Sigmoid colon (tissue), 7 donors: ENCODE measurements around the gene INTS15. TPM values are rescaled to one million over a fixed set of nuclear protein-coding genes. Genes with fewer than 3 reads are reported as not detected.

Experiments used
- DNase-seq: peaks from one replicate; pipeline ENCODE4 v3.0.0-alpha.2; 2019
- H3K27ac ChIP-seq, 4 donors: fragments of 200-600 bp; sonication (generic); one replicate each; pipeline ENCODE4 v1.5.1; 2016 to 2019; ENCODE audit warnings: mild to moderate bottlenecking in 1 of 4
- H3K27me3 ChIP-seq, 3 donors: fragments of 200-600 bp; sonication (generic); one replicate each; pipeline ENCODE4 v1.5.1; 2019; ENCODE audit warnings: mild to moderate bottlenecking in 1 of 3
- H3K36me3 ChIP-seq, 4 donors: fragments of 200-600 bp; sonication (generic); one replicate each; pipeline ENCODE4 v1.5.1; 2016 to 2019
- H3K4me1 ChIP-seq, 4 donors: fragments of 200-600 bp; sonication (generic); one replicate each; pipeline ENCODE4 v1.5.1; 2017 to 2019
- H3K4me3 ChIP-seq, 4 donors: fragments of 200-600 bp; sonication (generic); one replicate each; pipeline ENCODE4 v1.5.1; 2017 to 2019; ENCODE audit warnings: mild to moderate bottlenecking in 2 of 4, moderate library complexity in 1 of 4
- H3K9me3 ChIP-seq, 4 donors: fragments of 200-600 bp in 3 of 4; sonication (generic) in 3 of 4; one replicate each; pipeline versions ENCODE4 v1.5.1 to v1.6.1; 2013 to 2019
- EP300 ChIP-seq, 4 donors: sonication (generic); formaldehyde crosslinking; IDR thresholded peaks; one replicate each; pipeline ENCODE4 v1.6.1; 2017; ENCODE audit warnings: antibody characterized with exemption in 4 of 4
- POLR2A ChIP-seq, 2 donors: fragments of 450-650 bp; IDR thresholded peaks; one replicate each; pipeline ENCODE4 v1.6.1; 2016; ENCODE audit warnings: antibody characterized with exemption in 2 of 2, mild to moderate bottlenecking in 2 of 2, moderate library complexity in 2 of 2
- POLR2AphosphoS5 ChIP-seq, 4 donors: sonication (generic); formaldehyde crosslinking; IDR thresholded peaks; one replicate each; pipeline ENCODE4 v1.6.1; 2017; ENCODE audit warnings: antibody characterized with exemption in 4 of 4
- WGBS, 2 donors: extraction: QIAGEN DNeasy Blood & Tissue Kit; methylation state at CpG; one replicate each; pipeline ENCODE4 v1.1.7; 2013; 5-methylcytosine and 5-hydroxymethylcytosine counted together
- intact Hi-C: fragments of 100-400 bp; cut with DNase I; formaldehyde crosslinking; loops from one replicate; pipeline ENCODE4 v1.15.1; 2023
- polyA plus RNA-seq, 3 donors: library from polyadenylated mRNA; stranded (reverse); fragments of 200-250 nt; gene quantifications; one replicate each; pipeline ENCODE4 v1.2.3, GENCODE V29; 2013
- total RNA-seq, 4 donors: library from RNA; depleted of rRNA; stranded (reverse); fragments of >200 nt; gene quantifications; one replicate each; pipeline ENCODE4 v1.1.0, GENCODE V29; 2016
- TF ChIP-seq, protein P1 (sequence below), 4 experiments: fragments of 450-650 bp in 3 of 4; fragments of 200-600 bp in 1 of 4; IDR thresholded peaks; one replicate each; pipeline ENCODE4 v1.5.1; 2016 to 2019; ENCODE audit warnings: antibody characterized with exemption in 4 of 4, mild to moderate bottlenecking in 3 of 4, moderate library complexity in 2 of 4
- donor health status: healthy with polysubstance abuse.
- donor health status: Bipolar disorder and iron deficiency.
- donor health status: healthy.

Gene INTS15
- total and polyA plus RNA-seq, 7 donors = 10.4 to 30.2 (median 18.1) TPM

DNA sequence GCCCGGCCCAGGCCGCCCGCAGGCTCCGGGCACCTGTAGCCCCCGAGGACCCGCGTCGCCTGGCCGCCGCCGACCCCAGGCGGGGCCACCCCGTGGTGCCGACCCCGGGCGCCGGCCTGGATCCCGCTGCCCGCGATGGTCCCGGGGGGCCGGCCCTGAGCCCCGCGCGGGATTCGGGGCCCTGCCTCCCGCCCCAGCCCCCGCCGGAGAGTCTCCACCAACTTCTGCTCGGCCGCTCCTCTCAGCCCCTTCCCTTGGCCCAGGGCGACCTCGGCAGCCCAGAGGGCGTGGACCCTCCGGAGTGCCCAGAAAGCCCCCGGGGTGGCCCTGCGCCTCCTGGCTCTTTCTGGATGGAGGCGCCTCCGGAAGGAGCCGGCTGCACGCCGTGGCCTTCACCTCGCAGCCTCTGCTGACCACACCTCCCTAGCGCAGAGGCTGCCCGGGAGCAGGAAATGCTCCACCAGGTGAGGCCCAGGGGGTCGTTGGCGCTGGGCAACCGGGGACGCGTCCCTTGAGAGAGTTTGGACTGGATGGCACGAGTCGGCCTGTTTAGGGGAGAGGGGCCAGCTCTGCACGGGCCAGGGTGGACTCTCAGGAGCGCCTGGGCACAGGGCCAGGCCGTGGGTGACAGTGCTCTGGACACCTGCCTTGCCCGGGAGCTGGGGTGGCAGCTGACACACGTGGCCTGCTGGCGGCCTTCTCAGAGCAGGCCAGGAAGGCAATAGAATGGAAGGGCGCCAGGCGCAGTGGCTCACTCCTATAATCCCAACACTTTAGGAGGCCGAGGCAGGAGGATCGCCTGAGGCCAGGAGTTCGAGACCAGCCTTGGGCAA lies 26.1 kb downstream of the INTS15 start:
- intact Hi-C loops = no loop called here
- H3K9me3 ChIP-seq = no peaks in the 10 kb centered on the region
- DNase-seq = no peak
- H3K4me1 ChIP-seq = peaks cover 0 to 20% (median 15%) of the 10 kb centered on the region in 4 donors
- H3K36me3 ChIP-seq = peaks cover 0 to 18% (median under 1%) of the 10 kb centered on the region in 4 donors
- H3K27me3 ChIP-seq = no peaks in the 10 kb centered on the region
- H3K4me3 ChIP-seq = peak overlapping the region; percentile 41 to 93 (median 84)
- TF ChIP-seq POLR2AphosphoS5 (IDR thresholded peaks at IDR 0.05) (no peak), EP300 (IDR thresholded peaks at IDR 0.05) (no peak), POLR2A (IDR thresholded peaks at IDR 0.05) (no peak)
- TF ChIP-seq, protein P1, sequence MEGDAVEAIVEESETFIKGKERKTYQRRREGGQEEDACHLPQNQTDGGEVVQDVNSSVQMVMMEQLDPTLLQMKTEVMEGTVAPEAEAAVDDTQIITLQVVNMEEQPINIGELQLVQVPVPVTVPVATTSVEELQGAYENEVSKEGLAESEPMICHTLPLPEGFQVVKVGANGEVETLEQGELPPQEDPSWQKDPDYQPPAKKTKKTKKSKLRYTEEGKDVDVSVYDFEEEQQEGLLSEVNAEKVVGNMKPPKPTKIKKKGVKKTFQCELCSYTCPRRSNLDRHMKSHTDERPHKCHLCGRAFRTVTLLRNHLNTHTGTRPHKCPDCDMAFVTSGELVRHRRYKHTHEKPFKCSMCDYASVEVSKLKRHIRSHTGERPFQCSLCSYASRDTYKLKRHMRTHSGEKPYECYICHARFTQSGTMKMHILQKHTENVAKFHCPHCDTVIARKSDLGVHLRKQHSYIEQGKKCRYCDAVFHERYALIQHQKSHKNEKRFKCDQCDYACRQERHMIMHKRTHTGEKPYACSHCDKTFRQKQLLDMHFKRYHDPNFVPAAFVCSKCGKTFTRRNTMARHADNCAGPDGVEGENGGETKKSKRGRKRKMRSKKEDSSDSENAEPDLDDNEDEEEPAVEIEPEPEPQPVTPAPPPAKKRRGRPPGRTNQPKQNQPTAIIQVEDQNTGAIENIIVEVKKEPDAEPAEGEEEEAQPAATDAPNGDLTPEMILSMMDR (IDR thresholded peaks at IDR 0.05) = no peak
- H3K27ac ChIP-seq = peak overlapping the region in 3 of 4 donors; percentile 56 to 64 (median 57)
- 8 to 11% methylated on average over 63 of the region's 63 CpGs for WGBS, 2 donors

DNA sequence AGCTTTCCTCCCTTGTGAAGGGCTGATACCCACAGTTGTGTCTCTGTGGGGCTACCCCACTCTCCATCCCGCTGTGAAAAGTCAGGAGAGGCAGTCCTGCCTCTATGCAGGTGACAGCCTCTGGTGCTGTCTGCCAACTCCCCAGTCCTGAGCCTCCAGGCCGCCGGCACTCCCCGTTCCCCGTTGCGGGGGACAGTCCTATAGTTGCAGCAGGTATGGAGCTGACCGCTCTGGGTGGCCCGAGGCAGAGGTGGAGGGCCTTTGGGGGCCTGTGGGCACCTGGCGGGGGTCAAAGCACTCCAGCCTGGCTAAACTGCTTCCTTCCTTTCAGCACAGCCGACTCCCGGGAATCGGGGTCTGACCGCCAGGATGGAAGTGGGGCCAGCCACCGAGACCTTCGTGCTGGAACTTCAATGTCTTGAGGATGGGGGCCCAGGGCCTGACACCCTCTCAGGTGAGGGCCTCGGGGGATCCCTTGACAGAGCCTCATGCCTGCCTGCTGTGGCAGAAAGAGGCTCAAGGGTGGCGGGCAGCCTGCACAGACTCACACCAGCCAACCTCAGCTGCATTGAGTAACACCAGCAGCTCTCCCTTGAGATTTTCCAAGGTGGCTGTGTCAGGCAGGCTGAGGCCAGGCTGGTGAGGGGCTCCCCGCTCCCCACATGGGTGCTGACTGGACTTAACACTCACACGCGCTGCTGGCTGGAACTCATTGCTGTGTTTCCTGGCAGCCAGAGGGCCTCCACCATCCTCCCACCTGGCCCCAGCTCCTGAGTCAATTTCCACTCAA lies 27.2 kb downstream of the INTS15 start:
- 90 to 91% methylated on average over 20 of the region's 20 CpGs for WGBS, 2 donors
- no peak for DNase-seq
- no peak overlapping the region for H3K27ac ChIP-seq
- peaks cover 0 to 20% (median 15%) of the 10 kb centered on the region in 4 donors for H3K4me1 ChIP-seq
- H3K9me3 ChIP-seq = no peaks in the 10 kb centered on the region
- no peak for TF ChIP-seq EP300 (IDR thresholded peaks at IDR 0.05)
- TF ChIP-seq POLR2A (IDR thresholded peaks at IDR 0.05) = no peak
- TF ChIP-seq, protein P1 (IDR thresholded peaks at IDR 0.05) = no peak
- TF ChIP-seq POLR2AphosphoS5 (IDR thresholded peaks at IDR 0.05) = no peak
- H3K36me3 ChIP-seq = peaks cover 6 to 29% (median 11%) of the 10 kb centered on the region in 4 donors
- intact Hi-C loops = no loop called here
- no peaks in the 10 kb centered on the region for H3K27me3 ChIP-seq
- H3K4me3 ChIP-seq = no peak overlapping the region

DNA sequence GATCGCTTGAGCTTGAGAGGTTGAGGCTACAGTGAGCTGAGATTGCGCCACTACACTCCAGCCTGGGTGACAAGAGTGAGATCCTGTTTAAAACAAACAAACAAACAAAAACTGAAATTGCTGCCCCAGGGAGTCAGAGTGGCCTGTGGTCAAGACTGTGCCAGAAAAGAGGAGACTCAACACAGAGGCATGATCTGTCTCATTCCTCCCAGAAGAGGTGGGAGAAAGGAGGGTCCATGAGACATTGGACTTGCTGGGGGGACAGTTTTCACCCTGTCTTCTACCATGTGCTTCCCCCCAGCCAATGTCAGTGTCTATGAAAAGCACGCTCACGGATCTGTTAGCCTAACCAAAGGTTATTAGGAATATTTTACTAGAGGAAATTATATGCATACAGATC lies 28.8 kb downstream of the INTS15 start:
- Histone ChIP-seq H3K4me1 (peaks cover 0 to 20% (median 15%) of the 10 kb centered on the region in 4 donors), H3K36me3 (peaks cover 6 to 45% (median 16%) of the 10 kb centered on the region in 4 donors), H3K27ac (no peak overlapping the region), H3K4me3 (no peak overlapping the region), H3K9me3 (no peaks in the 10 kb centered on the region), H3K27me3 (no peaks in the 10 kb centered on the region)
- intact Hi-C loops = no loop called here
- WGBS, 2 donors = 74 to 79% methylated on average over 4 of the region's 4 CpGs
- TF ChIP-seq POLR2AphosphoS5 (IDR thresholded peaks at IDR 0.05) (no peak), EP300 (IDR thresholded peaks at IDR 0.05) (no peak), POLR2A (IDR thresholded peaks at IDR 0.05) (no peak)
- TF ChIP-seq, protein P1 (IDR thresholded peaks at IDR 0.05) = no peak
- DNase-seq = no peak

DNA sequence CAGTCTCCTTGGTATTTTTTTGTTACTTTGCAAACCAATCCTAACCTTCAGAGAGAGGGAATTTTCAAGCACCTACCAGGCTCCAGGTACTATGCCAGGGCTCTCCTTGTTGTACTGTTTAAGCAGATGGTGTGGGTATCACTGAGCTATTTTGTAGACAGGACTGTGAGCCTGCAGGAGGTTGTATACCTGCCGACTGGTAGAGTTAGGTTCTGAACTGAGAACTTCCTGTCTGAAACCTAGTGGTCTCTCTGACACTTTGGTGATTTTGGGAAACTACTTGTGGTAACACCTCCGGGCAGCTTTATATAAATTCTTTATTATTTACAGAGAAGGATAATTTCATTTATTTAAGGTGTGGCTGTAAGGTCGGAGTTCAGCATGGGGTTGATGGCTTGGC lies 30.1 kb downstream of the INTS15 start:
- TF ChIP-seq EP300 (IDR thresholded peaks at IDR 0.05) = no peak
- TF ChIP-seq POLR2AphosphoS5 (IDR thresholded peaks at IDR 0.05) = no peak
- TF ChIP-seq POLR2A (IDR thresholded peaks at IDR 0.05) = no peak
- TF ChIP-seq, protein P1 (IDR thresholded peaks at IDR 0.05) = no peak
- Histone ChIP-seq H3K4me1 (peaks cover 0 to 17% (median 13%) of the 10 kb centered on the region in 4 donors), H3K27me3 (no peaks in the 10 kb centered on the region), H3K27ac (no peak overlapping the region), H3K9me3 (no peaks in the 10 kb centered on the region), H3K4me3 (no peak overlapping the region), H3K36me3 (peaks cover 6 to 52% (median 16%) of the 10 kb centered on the region in 4 donors)
- 15 to 48% methylated on average over 3 of the region's 3 CpGs for WGBS, 2 donors
- no peak for DNase-seq
- intact Hi-C loops = no loop called here
